ENCODE data around the gene SNTB2.

DNA sequence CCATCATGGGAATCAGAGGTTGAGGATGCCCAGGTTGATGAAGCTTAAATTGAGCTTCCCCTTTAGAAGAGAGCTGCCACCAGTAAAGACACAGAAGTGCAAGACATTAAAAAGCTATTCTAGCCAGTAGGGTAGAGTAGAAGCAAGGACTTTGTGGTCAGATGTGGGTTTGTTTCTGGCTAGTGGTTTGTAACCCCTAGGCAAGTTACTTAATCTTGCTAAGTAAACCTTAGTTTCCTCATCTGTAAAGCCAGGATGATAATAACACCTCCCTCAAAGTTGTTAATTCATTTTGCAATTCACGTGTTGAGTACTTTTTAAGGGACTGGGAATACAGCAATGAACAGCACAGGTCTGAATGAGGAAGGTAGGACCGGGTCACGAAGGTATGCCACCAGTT lies 3.6 kb downstream of the SNTB2 start:
- TF ChIP-seq, protein P1, sequence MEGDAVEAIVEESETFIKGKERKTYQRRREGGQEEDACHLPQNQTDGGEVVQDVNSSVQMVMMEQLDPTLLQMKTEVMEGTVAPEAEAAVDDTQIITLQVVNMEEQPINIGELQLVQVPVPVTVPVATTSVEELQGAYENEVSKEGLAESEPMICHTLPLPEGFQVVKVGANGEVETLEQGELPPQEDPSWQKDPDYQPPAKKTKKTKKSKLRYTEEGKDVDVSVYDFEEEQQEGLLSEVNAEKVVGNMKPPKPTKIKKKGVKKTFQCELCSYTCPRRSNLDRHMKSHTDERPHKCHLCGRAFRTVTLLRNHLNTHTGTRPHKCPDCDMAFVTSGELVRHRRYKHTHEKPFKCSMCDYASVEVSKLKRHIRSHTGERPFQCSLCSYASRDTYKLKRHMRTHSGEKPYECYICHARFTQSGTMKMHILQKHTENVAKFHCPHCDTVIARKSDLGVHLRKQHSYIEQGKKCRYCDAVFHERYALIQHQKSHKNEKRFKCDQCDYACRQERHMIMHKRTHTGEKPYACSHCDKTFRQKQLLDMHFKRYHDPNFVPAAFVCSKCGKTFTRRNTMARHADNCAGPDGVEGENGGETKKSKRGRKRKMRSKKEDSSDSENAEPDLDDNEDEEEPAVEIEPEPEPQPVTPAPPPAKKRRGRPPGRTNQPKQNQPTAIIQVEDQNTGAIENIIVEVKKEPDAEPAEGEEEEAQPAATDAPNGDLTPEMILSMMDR (IDR thresholded peaks at IDR 0.05): no peak
- no peak for TF ChIP-seq POLR2A (IDR thresholded peaks at IDR 0.05)
